GM06990 (cell line): ENCODE results near the gene CCSER1.
"Not testable (repeated sequence)": the region's sequence is repeated elsewhere in the genome, so short reads cannot be mapped to it uniquely, and the experiment has no call there.

Experiments used
- DNase-seq: peaks from one replicate; pipeline ENCODE4 v3.0.0-alpha.2; 2011; ENCODE audit not compliant: insufficient read length; ENCODE audit errors: extremely low read depth
- H3K27me3 ChIP-seq: replicated peaks from 2 replicates; pipeline ENCODE4 v1.6.0; 2011; ENCODE audit warnings: low read length; ENCODE audit not compliant: control insufficient read depth, insufficient read depth
- H3K36me3 ChIP-seq: 2 replicates; pipeline ENCODE4 v1.5.1; 2011; ENCODE audit warnings: low read length; ENCODE audit not compliant: control insufficient read depth, insufficient read depth
- H3K4me3 ChIP-seq: replicated peaks from 2 replicates; pipeline ENCODE4 v1.5.1; 2011; ENCODE audit warnings: low read depth, mild to moderate bottlenecking, control low read depth, low read length
- TF ChIP-seq, protein P1 (sequence below): IDR thresholded peaks from 2 replicates; pipeline ENCODE4 v1.5.1; 2011; ENCODE audit warnings: low read length, control low read depth, mild to moderate bottlenecking, inconsistent platforms; ENCODE audit not compliant: insufficient read depth, poor library complexity, severe bottlenecking

CCSER1 gene

DNA sequence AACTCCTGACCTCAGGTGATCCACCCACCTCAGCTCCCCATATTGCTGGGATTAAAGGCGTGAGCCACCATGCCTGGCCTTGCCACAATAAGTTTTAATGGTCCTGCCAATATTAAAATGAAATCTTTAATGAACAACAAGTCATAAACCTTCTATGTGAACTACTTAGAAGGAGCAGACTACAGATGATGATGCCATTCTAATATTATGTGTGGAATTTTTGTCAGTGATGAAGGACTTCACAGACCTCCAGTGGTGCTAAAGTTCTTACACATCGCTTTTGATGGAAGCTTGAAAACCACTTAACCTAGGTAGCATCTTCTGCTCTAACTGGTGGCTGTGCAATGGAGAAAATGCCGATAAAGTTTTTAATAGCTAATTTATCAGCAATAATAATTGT, 331.4 kb downstream of the CCSER1 start:
- TF ChIP-seq, protein P1, sequence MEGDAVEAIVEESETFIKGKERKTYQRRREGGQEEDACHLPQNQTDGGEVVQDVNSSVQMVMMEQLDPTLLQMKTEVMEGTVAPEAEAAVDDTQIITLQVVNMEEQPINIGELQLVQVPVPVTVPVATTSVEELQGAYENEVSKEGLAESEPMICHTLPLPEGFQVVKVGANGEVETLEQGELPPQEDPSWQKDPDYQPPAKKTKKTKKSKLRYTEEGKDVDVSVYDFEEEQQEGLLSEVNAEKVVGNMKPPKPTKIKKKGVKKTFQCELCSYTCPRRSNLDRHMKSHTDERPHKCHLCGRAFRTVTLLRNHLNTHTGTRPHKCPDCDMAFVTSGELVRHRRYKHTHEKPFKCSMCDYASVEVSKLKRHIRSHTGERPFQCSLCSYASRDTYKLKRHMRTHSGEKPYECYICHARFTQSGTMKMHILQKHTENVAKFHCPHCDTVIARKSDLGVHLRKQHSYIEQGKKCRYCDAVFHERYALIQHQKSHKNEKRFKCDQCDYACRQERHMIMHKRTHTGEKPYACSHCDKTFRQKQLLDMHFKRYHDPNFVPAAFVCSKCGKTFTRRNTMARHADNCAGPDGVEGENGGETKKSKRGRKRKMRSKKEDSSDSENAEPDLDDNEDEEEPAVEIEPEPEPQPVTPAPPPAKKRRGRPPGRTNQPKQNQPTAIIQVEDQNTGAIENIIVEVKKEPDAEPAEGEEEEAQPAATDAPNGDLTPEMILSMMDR, result no peak
- Histone ChIP-seq H3K27me3 (no peaks in the 10 kb centered on the region), H3K4me3 (no peak overlapping the region), H3K36me3 (no peaks in the 10 kb centered on the region)
- no peak for DNase-seq

DNA sequence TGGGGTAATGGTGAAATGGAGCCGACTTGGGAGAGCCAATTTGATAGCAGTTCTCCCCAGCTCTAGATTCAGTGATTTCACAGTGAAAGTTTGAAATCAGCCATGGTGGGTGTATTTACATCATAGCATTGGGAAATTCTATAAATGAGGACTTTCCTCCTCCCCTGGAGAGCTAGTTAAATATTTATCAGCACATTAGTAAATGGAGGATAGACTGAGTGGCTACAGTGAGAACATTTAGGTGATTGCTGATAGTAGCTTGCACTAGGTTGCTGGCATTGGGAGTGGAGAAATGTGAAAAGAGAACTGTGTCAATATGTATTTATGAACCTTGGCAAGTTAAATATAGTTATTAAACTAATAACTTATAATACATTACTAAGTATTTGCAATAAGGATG, 347.3 kb downstream of the CCSER1 start:
- DNase-seq, result no peak
- Histone ChIP-seq H3K27me3 (no peaks in the 10 kb centered on the region), H3K4me3 (no peak overlapping the region), H3K36me3 (no peaks in the 10 kb centered on the region)
- TF ChIP-seq, protein P1, result no peak

GRCh38 chr4:90476019-90476418, 348.8 kb downstream of the CCSER1 start:
- Histone ChIP-seq H3K36me3 (no peaks in the 10 kb centered on the region), H3K27me3 (no peaks in the 10 kb centered on the region), H3K4me3 (no peak overlapping the region)
- DNase-seq, result no peak
- TF ChIP-seq, protein P1, result no peak

- Histone ChIP-seq H3K36me3 (no peaks in the 10 kb centered on the region), H3K27me3 (no peaks in the 10 kb centered on the region), H3K4me3 (no peak overlapping the region)
- TF ChIP-seq, protein P1, result no peak
- DNase-seq, result no peak
Observed at GRCh38 chr4:90476586-90476985, 349.4 kb downstream of the CCSER1 start.

GRCh38 chr4:90484894-90485293, 357.7 kb downstream of the CCSER1 start:
- H3K36me3 ChIP-seq, H3K4me3 ChIP-seq, DNase-seq, H3K27me3 ChIP-seq: not testable (repeated sequence)

GRCh38 chr4:90486346-90486745, 359.2 kb downstream of the CCSER1 start:
- no peak for DNase-seq
- no peaks in the 10 kb centered on the region for H3K36me3 ChIP-seq
- H3K27me3 ChIP-seq, result no peaks in the 10 kb centered on the region
- H3K4me3 ChIP-seq, result no peak overlapping the region
- TF ChIP-seq, protein P1, result no peak
